HL-60/S4 treated with phorbol 12-myristate 13-acetate at 8.2 ng/mL for 4 days and 3 days (cell line): ENCODE data around the gene RAP1GAP2.
"Not testable (repeated sequence)": the region's sequence is repeated elsewhere in the genome, so short reads cannot be mapped to it uniquely, and the experiment has no call there.

ENCODE experiments used
- in situ Hi-C: fragments of 300-500 bp; cut with MboI; formaldehyde crosslinking; loops from 2 replicates; pipeline ENCODE4 v1.15.0; 2022; ENCODE audit warnings: low sequenced_read_pairs

The RAP1GAP2 gene

DNA sequence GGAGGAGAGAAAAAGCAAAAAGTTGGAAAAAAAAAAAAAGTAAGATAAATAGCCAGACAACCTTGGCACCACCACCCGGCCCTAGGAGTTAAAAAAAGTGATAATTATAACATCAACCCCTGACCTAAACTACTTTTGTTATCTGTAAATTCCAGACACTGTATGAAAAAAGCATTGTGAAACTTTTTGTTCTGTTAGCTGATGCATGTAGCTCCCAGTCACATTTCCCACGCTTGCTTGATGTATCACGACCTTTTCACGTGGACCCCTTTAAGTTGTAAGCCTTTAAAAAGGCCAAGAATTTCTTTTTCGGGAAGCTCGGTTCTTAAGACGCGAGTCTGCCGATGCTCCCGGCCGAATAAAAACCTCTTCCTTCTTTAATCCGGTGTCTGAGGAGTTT is 10.9 kb upstream of the RAP1GAP2 start:
- in situ Hi-C loops = not testable (repeated sequence)

DNA sequence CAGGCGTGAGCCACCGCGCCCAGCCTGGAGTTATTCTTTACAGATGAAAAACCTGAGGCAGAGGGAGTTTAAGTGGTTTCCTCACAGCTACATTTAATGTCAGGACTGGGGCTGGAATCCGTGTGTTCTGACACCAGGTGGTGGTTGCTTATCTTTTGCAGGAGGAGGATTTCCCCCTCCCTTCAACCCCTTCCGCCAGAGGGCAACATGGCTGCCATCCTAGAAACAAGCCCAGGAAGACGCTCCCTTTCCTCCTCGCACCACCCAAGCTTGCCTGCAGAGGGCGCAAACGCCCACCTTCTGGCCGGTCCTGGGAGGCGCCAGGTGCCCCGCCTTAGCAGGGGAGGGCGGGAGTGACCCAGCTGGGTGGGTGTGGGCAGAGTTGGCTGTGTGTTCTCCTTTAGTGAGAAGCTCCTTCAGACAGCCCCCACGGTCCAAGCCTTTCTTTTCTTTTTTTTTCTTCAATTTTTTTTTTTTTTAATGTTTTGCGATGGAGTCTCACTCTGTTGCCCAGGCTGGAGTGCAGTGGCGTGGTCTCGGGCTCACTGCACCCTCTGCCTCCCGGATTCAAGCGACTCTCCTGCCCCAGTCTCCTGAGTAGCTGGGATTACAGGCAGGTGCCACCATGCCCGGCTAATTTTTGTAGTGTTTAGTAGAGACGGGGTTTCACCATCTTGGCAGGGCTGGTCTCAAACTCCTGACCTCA is 9.9 kb upstream of the RAP1GAP2 start:
- in situ Hi-C loops = no loop called here

DNA sequence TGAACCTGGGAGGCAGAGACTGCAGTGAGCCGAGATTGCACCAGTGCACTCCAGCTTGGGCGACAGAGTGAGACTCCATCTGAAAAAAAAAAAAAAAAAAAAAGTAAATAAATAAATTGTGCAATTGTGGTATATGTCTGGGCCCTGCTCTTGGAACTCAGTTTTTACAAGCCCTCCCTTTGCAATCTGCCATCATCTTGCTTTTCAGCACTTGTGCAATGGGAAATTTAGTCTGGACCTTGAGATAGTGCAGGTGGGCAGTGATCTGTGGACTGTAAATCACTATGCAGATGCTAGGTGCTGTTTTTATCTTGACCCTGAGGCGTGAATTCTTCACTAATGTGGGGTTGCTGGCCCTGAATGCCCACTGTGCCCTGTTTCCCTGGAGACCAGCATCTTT is 6.5 kb upstream of the RAP1GAP2 start:
- in situ Hi-C loops = no loop called here

DNA sequence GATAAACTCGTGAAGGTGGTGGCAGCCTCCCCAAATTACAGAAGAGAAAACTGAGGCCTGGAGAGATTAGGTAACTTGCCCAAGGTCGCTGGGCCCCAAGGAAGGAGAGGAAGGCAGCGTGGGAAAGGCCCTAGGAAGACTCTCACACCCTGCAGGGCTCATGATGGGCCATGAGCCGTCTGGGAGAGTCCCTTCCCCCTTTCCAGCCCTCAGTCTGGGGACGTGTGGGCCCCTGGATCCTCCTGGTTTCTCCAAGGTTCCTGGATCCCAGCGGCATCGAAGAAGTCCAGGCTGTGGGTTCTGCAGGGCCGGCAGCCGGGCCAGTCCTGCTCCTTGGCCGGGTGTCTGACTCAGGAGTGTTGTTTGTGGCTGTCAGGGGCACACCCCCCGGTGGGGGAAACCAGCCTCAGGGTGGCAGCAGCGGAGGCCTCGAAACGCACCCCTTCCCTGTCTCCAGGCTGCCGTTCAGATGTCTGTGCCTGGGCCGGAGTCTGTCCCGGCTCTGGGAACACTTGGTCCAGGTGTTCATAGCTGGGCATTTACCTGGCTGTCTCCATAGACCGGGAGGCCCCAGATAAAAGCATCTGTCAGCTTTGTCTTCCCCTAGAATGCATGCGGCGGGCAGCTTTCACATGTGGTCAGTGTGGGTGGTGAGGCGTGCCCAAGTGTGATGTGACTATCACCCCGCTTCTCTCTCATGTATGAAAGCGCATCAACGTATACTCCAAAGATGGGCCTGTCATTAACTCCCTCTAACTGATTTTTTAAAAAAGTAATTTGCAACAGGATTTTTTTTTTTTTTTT is 3.7 kb upstream of the RAP1GAP2 start:
- in situ Hi-C loops = no loop called here

DNA sequence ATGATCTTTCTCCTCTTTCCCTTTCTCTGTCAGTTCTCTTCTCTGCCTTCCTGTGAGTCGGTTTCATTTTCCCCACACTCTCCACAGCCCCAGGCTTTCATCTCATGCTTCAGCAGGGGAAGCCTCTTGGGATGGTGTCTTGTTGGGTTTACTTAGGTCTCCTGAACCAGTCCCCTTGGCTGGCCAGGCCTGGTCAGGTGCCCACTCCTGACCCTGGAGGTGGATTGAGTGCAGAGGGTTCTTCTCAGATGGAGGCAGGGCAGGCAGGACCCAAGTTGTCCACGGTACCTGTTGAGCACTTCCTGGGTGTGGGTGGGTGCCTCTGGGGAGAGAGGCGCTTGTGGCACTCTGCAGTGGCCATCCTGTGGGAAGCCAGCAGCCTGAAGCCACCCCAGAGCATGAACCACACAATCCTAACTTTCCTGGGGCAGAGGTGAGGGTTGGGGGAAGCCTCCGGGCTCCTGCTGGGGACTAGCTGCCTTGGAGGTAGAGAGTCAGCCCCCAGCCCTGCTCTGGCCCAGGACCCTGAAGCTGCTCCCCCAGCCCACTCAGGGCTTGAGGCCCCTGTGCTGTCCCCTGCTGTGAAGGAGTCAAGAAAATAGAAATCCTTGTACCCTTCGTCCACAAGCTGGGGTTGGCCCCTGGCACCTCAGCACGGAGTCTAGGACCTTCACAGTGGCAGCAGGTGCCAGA is 2.0 kb upstream of the RAP1GAP2 start:
- in situ Hi-C loops = no loop called here

DNA sequence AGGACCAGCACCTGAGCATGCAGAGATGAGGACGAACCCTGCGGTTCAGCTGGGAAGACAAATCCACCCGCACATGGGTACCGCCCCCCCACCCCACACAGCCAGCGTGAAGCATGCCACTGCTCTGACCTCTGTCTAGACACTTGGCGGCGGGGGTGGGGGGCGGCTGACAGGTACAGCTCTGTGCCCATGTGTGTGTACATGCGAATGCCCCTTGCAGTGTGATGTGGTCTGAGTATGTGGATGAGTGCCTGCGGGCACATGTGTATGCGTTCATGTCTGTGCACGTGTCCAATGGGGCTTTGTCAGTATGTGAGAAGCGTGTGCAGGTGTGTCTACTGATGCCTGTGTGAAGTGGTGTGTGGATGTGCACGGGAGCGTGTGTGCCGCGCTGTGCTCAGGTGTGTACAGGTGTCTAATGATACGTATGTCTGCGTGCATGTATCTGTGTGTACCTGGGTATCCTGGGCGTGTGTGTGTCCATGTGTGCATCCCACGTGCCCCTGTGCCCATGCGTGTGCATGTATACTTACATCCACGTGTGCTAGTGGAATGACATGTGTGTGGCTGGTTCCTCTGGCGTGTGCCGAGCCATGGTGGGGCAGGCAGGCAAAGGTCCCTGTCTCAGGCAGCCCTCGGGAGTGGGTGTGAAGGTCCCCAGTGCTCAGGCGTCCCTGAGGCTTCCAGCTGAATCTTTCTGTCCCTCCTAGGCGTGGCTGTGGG is 636 bp upstream of the RAP1GAP2 start:
- in situ Hi-C loops = no loop called here

DNA sequence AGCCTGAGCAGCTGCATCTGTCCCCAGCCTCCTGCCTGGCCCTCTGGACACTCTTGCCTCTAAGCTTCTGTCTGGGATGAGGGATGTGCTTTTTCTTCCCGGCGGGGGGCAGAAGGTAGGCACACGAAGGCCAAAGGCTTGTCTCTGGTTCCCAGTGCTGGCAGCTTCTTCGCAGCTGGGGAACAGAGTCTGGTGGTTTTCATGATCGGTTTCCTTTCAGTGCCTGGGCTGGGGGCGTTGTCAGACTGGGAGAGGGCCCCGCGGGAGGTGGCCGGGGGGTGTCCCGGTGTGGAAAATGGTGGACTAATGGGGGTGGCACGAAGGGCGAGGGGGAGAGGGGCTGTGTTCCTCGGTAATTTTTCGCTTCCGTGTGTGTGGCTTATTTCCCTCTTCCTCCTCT is 988 bp downstream of the RAP1GAP2 start:
- in situ Hi-C loops = no loop called here

DNA sequence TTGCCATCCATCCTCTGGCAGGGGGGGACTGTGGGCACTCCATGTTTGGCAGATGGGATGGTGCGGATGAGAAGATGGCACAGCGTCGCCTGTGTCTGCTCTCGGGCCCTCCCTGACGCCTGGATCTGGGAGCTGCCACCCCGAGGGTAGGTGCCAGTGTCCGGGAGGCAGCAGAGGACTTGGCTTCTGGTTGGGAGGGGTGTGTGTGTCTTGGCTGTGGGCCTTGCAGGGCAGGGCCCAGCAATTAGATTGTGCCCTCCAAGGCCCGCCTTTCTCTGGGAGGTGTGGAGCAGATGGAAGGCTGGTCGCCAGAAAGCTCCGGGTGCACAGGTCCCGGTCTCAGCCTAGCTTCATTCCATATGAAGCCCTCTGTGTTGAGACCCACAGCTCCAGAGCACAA is 1.4 kb downstream of the RAP1GAP2 start:
- in situ Hi-C loops = no loop called here

DNA sequence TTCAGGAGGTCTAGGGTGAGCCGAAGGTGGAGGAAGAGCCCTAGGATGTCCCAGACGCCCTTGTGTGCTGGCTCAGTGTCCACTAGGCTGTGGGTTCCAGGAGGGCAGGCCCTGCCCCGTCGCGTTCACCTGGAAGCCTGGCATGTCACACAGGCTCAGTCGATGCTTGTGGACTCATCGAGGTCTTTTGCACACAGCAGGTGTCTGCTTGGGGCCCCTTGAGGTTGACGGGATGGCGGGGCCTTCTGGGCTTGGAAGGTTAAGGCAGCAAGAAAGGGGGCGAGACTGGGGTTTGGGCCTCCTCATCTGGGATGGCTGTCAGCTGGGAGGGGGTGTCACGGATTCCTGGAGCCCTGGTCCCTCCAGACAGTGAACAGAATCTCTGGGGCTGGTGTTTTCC is 1.9 kb downstream of the RAP1GAP2 start:
- in situ Hi-C loops = no loop called here

DNA sequence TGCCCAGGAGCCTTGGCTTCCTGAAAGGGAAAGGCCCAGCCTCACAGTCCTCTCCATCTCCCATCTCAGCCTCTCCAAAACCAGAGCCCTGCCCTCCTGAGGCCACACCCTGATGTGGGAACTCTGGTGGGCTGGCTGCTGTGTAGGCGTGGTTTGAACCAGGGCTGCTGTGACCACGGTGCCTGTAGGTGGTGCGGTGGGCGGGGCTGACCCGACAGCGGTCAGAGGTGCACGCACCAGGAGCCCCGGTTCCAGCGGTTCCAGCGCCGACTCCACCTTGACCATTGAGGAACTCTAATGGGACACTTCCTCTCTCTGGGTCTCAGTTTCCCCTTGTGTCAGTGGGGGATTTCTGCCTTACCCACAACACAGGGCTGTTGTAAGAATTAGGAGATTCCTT is 2.4 kb downstream of the RAP1GAP2 start:
- in situ Hi-C loops = no loop called here

DNA sequence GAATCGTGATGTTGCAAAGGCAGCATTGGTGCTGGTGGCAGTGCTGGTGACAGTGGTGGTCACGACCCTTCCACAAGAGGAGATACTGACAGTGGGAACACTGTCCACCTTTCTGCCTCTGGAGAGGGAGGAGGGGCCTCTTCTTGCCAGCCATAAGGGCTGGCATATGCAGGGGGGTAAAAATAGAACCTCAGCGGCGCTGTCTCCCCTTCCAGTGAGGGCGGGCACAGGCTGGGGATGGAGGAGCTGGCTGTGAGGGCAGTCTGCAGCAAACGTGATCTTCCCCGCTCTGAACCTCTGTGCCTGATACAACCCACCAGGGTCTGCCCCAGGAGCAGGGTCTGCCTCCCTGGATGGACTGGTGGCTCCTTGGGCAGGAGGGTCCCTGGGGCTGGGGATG is 3.4 kb downstream of the RAP1GAP2 start:
- in situ Hi-C loops = no loop called here

DNA sequence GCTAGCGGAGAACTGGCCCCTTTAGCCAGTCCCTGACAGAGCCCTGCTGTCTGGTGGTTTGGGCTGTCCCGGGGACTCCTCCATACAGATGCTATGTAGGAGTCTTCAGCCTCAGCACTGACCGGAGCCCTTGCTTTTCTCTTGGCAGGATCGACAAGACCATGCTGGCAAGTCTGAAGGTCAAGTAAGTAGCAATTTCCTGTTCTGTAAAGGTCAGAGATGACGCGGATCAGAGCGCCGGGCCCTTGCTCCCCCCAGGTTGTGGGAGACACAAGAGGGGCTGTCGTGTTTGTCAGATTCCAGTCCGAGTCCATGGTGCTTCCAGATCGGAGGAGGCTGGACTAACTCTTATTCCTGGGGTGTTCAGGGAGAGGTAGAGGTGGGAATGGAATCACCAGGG is 4.1 kb downstream of the RAP1GAP2 start:
- in situ Hi-C loops = no loop called here

DNA sequence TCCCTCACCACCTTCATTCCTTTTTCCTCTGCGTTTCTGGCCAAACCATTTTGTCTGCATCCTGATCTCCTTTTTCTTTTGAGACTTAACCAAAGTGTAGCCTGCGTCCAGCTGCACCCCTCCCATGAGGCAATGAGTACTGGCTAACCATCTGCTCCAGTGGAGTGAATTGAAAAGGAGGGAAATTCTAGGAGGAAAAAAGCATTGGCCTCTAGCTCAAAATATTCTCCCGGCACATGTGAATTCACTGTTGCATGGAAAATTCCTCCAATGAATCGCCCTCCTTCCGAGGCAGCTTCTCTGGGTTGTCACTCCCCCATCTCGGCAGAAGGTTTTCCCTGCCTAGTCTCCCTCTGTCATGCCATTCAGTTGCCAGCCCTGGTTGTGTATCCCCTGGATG is 5.6 kb downstream of the RAP1GAP2 start:
- in situ Hi-C loops = no loop called here

DNA sequence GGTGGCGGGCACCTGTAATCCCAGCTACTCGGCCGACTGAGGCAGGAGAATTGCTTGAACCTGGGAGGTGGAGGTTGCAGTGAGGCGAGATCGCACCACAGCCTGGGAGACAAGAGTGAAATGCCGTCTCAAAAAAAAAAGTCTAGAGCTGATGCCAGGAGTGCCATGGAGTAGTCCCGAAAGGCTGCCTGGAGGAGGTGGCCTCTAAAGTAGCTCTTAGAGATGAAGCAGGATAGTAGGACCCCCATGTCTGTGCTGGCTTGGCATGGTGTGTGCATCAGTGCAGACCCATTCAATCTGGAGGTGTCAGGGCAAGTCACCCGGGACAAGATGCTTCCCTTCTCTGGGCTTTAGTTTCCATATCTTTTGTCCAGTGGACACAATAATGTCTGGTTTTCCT is 6.3 kb downstream of the RAP1GAP2 start:
- in situ Hi-C loops = no loop called here

DNA sequence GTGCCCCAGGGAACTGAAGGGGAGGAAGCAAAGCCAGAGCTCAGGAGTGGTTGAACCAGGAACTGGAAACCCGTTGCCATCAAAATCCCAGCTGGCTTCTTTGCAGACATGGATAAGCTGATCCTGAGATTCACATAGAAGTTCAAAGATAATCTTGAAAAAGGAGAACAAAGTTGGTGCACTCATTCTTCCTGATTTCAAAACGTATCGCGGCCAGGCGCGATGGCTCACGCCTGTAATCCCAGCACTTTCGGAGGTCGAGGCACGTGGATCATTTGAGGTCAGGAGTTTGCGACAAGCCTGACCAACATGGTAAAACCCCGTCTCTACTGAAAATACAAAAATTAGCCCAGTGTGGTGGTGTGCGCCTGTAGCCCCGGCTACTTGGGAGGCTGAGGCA is 7.1 kb downstream of the RAP1GAP2 start:
- in situ Hi-C loops = no loop called here

DNA sequence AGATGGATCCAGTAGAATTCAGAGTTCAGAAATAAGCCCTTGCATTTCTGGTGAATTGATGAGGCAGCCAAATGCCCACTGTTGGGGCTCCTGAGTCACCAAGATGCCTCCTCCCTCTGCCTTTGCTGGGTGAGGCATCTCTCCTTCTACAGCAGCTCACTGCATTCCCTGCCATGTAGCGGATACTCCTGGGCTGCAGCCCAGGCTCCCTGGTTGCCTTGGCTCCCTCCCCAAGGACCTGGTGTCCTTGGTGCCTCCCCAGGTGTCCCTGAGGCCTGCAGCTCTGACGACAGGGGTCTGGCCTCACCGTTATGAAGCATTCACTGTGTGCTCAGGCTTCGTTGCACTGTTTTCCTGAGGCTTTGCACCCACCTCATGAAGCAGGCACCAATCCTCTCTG is 7.7 kb downstream of the RAP1GAP2 start:
- in situ Hi-C loops = no loop called here

DNA sequence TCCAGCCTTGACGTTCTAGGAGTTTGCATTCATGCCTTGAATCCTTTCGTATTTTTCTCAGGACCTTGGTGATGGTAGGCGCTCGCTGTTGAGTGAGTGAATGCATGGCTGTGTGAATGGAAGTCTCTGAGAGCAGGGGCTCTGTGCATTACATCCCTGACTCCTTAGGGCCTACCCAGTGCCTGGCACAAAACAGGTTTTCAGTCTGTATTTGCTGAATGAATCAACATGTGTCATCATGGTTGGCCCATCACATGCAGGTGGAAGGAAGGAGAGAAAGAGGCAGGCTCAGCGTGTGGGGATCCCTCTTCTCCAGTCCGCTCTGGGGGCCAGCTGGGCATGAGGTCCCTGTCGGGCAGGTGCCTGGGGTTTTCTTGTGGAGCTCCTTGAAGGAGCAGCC is 8.7 kb downstream of the RAP1GAP2 start:
- in situ Hi-C loops = no loop called here

DNA sequence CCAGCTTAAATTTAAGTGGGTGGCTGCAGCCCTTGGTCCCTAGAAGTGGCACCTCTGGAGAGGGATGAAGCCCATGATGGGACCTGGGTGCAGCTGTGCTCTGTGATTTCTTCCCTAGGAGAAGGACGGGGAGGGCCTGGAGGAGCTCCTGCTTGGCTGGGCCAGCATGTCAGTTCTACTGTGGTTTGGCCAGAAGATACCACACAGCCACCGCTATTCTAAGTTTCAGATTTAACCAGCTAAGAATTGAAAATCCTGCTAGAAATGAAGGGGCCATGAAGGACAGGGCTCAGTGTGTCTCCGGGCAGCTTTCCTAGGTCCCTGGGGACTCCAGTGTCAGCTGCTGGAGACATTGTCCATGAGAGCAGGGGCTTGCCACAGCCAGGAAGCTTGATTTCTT is 9.7 kb downstream of the RAP1GAP2 start:
- in situ Hi-C loops = no loop called here

DNA sequence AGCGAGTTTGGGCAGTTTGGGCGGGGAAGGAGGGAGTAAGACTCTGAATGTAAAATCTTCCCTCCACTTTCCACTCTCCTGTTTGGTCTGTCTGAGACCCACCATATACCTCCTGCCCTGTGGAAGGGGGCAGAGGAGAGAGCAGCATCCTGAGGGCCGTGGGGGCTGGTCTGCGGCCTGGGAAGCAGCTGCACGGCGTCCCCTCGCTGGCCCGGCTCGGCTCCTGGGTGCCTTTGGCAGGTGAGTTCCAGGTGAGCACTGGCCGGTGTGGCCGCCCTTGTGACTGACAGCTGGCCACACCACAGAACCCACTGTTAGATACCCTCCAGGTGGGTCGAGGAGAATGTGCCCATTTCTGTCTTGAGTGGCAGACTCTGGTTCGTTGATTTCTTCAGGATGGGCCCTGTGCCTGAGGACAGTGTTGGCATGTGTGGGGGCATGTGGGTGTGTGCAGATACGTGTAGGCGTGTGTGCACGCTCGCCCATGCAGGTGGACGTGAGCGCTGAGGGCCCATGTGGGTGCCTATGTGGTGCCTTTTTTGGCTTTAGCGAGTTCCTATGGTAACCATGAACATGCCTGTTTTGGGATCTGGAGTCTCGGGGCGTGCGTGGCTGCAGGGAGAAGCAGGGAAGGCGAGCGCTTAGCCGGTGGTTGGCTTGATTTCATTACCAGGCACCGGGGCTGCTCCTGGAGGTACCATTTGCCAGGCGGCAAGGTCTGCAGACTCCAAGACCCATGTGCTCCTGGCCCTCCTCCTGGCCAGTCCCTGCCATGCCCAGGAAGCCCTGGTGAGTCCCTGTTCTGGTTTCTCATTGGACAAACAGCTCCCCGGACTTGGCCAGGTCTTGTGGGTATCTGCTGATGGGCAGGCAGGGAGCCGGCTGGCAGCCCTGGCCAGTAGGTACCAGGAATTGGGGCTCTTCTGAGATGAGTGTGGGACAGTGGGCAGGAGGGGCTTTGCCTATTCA is 12.4 kb downstream of the RAP1GAP2 start:
- in situ Hi-C loops = no loop called here

DNA sequence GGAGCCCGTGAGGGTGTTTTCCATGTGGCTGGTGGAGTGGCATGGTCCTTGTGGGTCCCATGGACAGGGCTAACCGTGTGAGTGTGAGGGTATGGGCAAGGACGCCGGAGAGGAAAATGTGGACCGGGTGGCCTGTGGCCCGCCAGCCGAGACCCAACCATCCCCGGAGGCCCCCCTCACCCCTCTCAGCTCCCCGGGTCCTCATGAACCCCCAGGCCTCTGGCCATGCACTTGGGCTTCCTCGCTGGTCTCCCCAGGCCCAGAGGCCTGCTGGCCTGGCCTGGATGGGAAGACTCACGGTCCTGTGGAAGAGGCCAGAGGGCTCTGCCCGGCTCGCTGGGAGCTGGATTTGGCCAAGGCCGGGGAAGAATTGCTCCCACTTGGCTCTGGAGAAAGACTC is 13.1 kb downstream of the RAP1GAP2 start:
- in situ Hi-C loops = no loop called here
